Endothelial cell of umbilical vein (primary cell): ENCODE data around the gene HENMT1. TPM values are rescaled to one million over a fixed set of nuclear protein-coding genes. Genes with fewer than 3 reads are reported as not detected.
A peak's percentile ranks its signal among the peaks of the same experiment; 100 is the strongest.
"Not testable (repeated sequence)": the region's sequence is repeated elsewhere in the genome, so short reads cannot be mapped to it uniquely, and the experiment has no call there.

Source experiments
- BruUV-seq: library from RNA; stranded (reverse); fragments of 400-500 nt; replicated peaks from 2 replicates; lab custom pipeline; 2021; lab: Mats Ljungman, UMichigan
- CTCF ChIA-PET: fragments of 300-600, 350-600 bp; sonication (Branson Sonifier 250); formaldehyde crosslinking; loops from one replicate; lab custom pipeline; 2021; ENCODE audit warnings: antibody characterized with exemption, inconsistent platforms; lab: Charles Lee
- POLR2A ChIA-PET: fragments of 300-600, 350-600 bp; sonication (Branson Sonifier 250); formaldehyde crosslinking; loops from one replicate; lab custom pipeline; 2021; ENCODE audit warnings: antibody characterized with exemption, inconsistent platforms; lab: Charles Lee
- DNase-seq: peaks from one replicate; pipeline ENCODE4 v3.0.0-alpha.2; 2011; ENCODE audit warnings: low read depth, low spot score
- FAIRE-seq: peaks from 2 replicates; lab custom pipeline; 2011; peaks lifted over from hg19 to GRCh38; lab: Jason Lieb, UNC
- H2AFZ ChIP-seq: 2 replicates; pipeline ENCODE4 v1.6.0; 2012; ENCODE audit warnings: low read depth, low read length, control low read depth, inconsistent platforms
- H3K27ac ChIP-seq: 2 replicates; pipeline ENCODE4 v1.5.1; 2011; ENCODE audit warnings: low read depth, mild to moderate bottlenecking, control low read depth, low read length, moderate library complexity; ENCODE audit not compliant: insufficient read depth
- H3K27me3 ChIP-seq, 2 experiments: 2 replicates each; pipeline versions ENCODE4 v1.6.0 to v1.6.1; 2011; ENCODE audit warnings: low read length in 2 of 2, mixed read lengths in 1 of 2; ENCODE audit not compliant: control insufficient read depth in 2 of 2, insufficient read depth in 2 of 2
- H3K36me3 ChIP-seq, 2 experiments: 2 replicates in 1 of 2; 3 replicates in 1 of 2; pipeline ENCODE4 v1.5.1; 2011; ENCODE audit warnings: low read length in 2 of 2, mild to moderate bottlenecking in 1 of 2, moderate library complexity in 1 of 2; ENCODE audit not compliant: control insufficient read depth in 2 of 2, insufficient read depth in 2 of 2; ENCODE audit errors: extremely low read depth in 1 of 2
- H3K4me1 ChIP-seq: 3 replicates; pipeline ENCODE4 v1.5.1; 2011; ENCODE audit warnings: mild to moderate bottlenecking, low read length; ENCODE audit not compliant: control insufficient read depth, insufficient read depth; ENCODE audit errors: extremely low read depth
- H3K4me2 ChIP-seq: 2 replicates; pipeline ENCODE4 v1.6.1; 2011; ENCODE audit warnings: low read length, control low read depth, mixed read lengths; ENCODE audit not compliant: insufficient read depth
- H3K4me3 ChIP-seq, 3 experiments: fragments of 200-600 bp in 1 of 3; sonication (generic), shearing (Covaris generic) in 1 of 3; replicated peaks in 1 of 3; 2 replicates each; pipeline ENCODE4 v1.5.1; 2011 to 2016; ENCODE audit warnings: control low read depth in 3 of 3, low read length in 3 of 3, mild to moderate bottlenecking in 2 of 3, inconsistent platforms in 1 of 3, low read depth in 1 of 3, moderate library complexity in 1 of 3; ENCODE audit not compliant: insufficient read depth in 1 of 3
- H3K79me2 ChIP-seq: 2 replicates; pipeline ENCODE4 v1.6.0; 2012; ENCODE audit warnings: low read length, inconsistent platforms; ENCODE audit not compliant: control insufficient read depth, insufficient read depth
- H3K9ac ChIP-seq: replicated peaks from 2 replicates; pipeline ENCODE3; 2011; ENCODE audit warnings: low read length, control low read depth; ENCODE audit not compliant: insufficient read depth; ENCODE audit errors: extremely low read depth
- H3K9me1 ChIP-seq: replicated peaks from 3 replicates; pipeline ENCODE4 v1.6.0; 2011; ENCODE audit warnings: mild to moderate bottlenecking, low read length; ENCODE audit not compliant: control insufficient read depth, insufficient read depth; ENCODE audit errors: extremely low read depth
- H3K9me3 ChIP-seq: replicated peaks from 2 replicates; pipeline ENCODE4 v1.5.1; 2012; ENCODE audit warnings: low read length, inconsistent platforms; ENCODE audit not compliant: control insufficient read depth, insufficient read depth
- H4K20me1 ChIP-seq: replicated peaks from 2 replicates; pipeline ENCODE3; 2011; ENCODE audit warnings: mild to moderate bottlenecking, low read length; ENCODE audit not compliant: control insufficient read depth, insufficient read depth; ENCODE audit errors: extremely low read depth
- EZH2 ChIP-seq: IDR thresholded peaks from 2 replicates; pipeline ENCODE4 v1.6.1; 2012; ENCODE audit warnings: borderline replicate concordance, low read depth, mild to moderate bottlenecking, moderate library complexity, low read length, inconsistent platforms; ENCODE audit not compliant: severe bottlenecking
- GATA2 ChIP-seq: IDR thresholded peaks from 2 replicates; pipeline ENCODE4 v1.7.0; 2011; ENCODE audit warnings: low read depth, mild to moderate bottlenecking, moderate library complexity, mixed read lengths, low read length; ENCODE audit not compliant: insufficient read length, insufficient read depth
- POLR2AphosphoS5 ChIP-seq: IDR thresholded peaks from 2 replicates; pipeline ENCODE4 v1.6.1; 2012; ENCODE audit warnings: low read depth, mild to moderate bottlenecking, control low read depth, low read length, moderate library complexity; ENCODE audit not compliant: insufficient read depth
- dilution Hi-C: fragments of 300-500 bp; cut with MboI; formaldehyde crosslinking; loops from one replicate; pipeline ENCODE4 v1.15.0; 2019; ENCODE audit warnings: low sequenced_read_pairs; ENCODE audit not compliant: extremely low pct_ligation_motif_present
- intact Hi-C: fragments of 100-400 bp; cut with micrococcal nuclease; formaldehyde crosslinking; loops from one replicate; pipeline ENCODE4 v1.10.0; 2022
- polyA plus RNA-seq, 4 experiments: library from polyadenylated mRNA; depleted of rRNA in 3 of 4; stranded (reverse) in 3 of 4; unstranded in 1 of 4; fragments of >200 nt; gene quantifications; 2 replicates each; pipeline versions ENCODE4 v1.2.1 to v1.2.3, GENCODE V29; 2011 to 2012; ENCODE audit warnings: missing spikeins in 1 of 4
- total RNA-seq: library from RNA; stranded (reverse); gene quantifications from 2 replicates; pipeline ENCODE4 v1.2.3, GENCODE V29; 2021

HENMT1 gene
- total and polyA plus RNA-seq, 2 donors (not counting 3 experiments of a cell fraction or from before 2014, with no cell fraction given): 4.4 to 4.5 TPM

DNA sequence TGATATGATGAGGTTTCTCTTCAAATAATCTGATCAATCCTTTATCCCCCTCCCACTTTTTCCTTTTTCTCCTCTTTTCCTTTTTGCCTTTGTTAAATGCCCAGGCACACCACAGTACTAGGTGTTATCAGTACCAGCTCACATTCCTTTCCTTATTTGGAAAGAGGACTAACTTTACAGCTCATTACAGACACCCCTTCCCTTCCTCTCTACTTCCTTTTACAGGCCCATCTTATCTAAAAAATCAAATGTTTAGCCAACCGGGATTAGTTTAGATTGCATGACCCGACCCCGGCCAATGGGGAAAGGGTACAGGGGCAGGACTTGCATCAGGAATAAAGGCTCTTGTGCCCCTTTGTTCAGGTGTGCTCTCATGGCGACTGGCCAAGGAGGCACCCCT lies 20.8 kb upstream of the HENMT1 start:
- H3K9ac ChIP-seq, H3K4me1 ChIP-seq, H3K4me2 ChIP-seq, BruUV-seq, H3K9me1 ChIP-seq, H3K27ac ChIP-seq, H4K20me1 ChIP-seq, H3K79me2 ChIP-seq, H3K36me3 ChIP-seq, FAIRE-seq, H3K27me3 ChIP-seq, CTCF ChIA-PET, dilution Hi-C loops, H3K4me3 ChIP-seq, H3K9me3 ChIP-seq: not testable (repeated sequence)
- peak; percentile 9 for DNase-seq
- intact Hi-C loops: loop anchor here (1.0 kb wide), 1 partner anchor 11 kb away; the partner anchor contains the start of gene PRPF38B
- peak; percentile 67 for TF ChIP-seq GATA2
- POLR2A ChIA-PET: interaction anchor here (2.5 kb wide), 1 partner anchor 11 kb away, joined by 11 read pairs; the partner anchor contains the start of gene PRPF38B
- peak overlapping the region; percentile 73 for H2AFZ ChIP-seq

DNA sequence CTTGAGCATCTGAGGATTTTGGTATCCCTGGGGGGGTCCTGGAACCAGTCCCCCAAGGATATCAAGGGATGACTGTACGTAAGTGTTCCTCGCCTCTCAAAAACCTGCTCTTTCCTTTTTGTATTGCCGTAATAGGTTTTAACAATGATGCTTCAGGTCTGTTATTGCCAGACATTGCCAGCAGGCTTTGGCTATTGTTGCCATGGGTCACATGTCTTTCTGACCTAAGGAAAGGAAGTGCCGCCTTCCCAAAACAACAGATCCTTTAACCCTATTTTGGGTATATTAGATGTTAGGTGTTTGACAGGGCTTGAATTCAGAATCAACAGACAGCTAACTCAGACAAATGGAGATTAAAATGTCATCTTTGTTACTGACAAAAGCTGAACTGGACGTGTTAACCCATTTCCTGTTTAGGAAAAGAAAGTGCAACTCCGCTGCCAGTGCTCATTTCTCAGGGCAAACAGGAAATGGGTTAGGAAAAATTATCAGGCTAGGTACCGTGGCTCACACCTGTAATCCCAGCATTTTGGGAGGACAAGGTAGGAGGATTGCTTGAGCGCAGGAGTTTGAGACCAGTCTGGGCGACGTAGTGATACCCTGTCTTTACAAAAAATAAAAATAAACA lies 18.8 kb upstream of the HENMT1 start:
- peak overlapping the region; percentile 94 for H2AFZ ChIP-seq
- ChIA-PET CTCF (no interaction called here), POLR2A (interaction anchor here (1.3 kb wide), 1 partner anchor 19 kb away, joined by 3 read pairs; the partner anchor contains the start of gene HENMT1)
- no peaks in the 10 kb centered on the region for H3K36me3 ChIP-seq
- no peak overlapping the region for H3K4me3 ChIP-seq
- H3K4me1 ChIP-seq: peaks cover 8% of the 10 kb centered on the region
- peak overlapping the region; percentile 71 for H3K4me2 ChIP-seq
- BruUV-seq: no TSS peak
- H3K27ac ChIP-seq: no peak overlapping the region
- no peaks in the 10 kb centered on the region for H3K27me3 ChIP-seq
- no peaks in the 10 kb centered on the region for H3K9me3 ChIP-seq
- H3K79me2 ChIP-seq: no peaks in the 10 kb centered on the region
- H4K20me1 ChIP-seq: no peaks in the 10 kb centered on the region
- TF ChIP-seq POLR2AphosphoS5 (no peak), EZH2 (no peak)
- FAIRE-seq (peak; percentile 47), DNase-seq (peak; percentile 41)
- no peaks in the 10 kb centered on the region for H3K9me1 ChIP-seq
- dilution Hi-C loops: no loop called here
- H3K9ac ChIP-seq: no peak overlapping the region
- intact Hi-C loops: no loop called here
